Erythroblast (primary cell): ENCODE measurements around the gene SNX33.
"Not testable (repeated sequence)": the region's sequence is repeated elsewhere in the genome, so short reads cannot be mapped to it uniquely, and the experiment has no call there.

Experiments
- DNase-seq, 2 experiments: peaks; one replicate each; lab custom pipeline; 2025; lab: John Stamatoyannopoulos, UW
- GATA1 ChIP-seq: IDR thresholded peaks from 2 replicates; pipeline ENCODE4 v1.6.1; 2011; ENCODE audit warnings: low read depth, mild to moderate bottlenecking, control low read depth, low read length, moderate library complexity
- POLR2A ChIP-seq: IDR thresholded peaks from 2 replicates; pipeline ENCODE4 v1.6.1; 2011; ENCODE audit warnings: mild to moderate bottlenecking, low read length

Gene SNX33

GRCh38 chr15:75647370-75648155, at the start of gene SNX33:
Gene SNX33, plus strand, starts transcription at chr15:75647912. Its CDS starts 1,191 bp downstream, at chr15:75649103.
- DNase-seq = peak; percentile 41 to 54
- TF ChIP-seq GATA1 (no peak), POLR2A (no peak)

- TF ChIP-seq GATA1 = no peak
Observed at GRCh38 chr15:75598361-75598760, 49.4 kb upstream of the SNX33 start.

GRCh38 chr15:75599401-75599800, 48.3 kb upstream of the SNX33 start:
- DNase-seq = no peak
- no peak for TF ChIP-seq GATA1
- TF ChIP-seq POLR2A = no peak

More at GRCh38 chr15:75598361-75598760, 49.4 kb upstream of the SNX33 start:
- DNase-seq = no peak

GRCh38 chr15:75606026-75606425, 41.7 kb upstream of the SNX33 start:
- no peak for DNase-seq
- no peak for TF ChIP-seq GATA1
- TF ChIP-seq POLR2A = no peak

GRCh38 chr15:75606711-75607699, 40.7 kb upstream of the SNX33 start:
- DNase-seq = peak; percentile 90 to 95
- TF ChIP-seq POLR2A (peak; percentile 70), GATA1 (peak; percentile 37)

GRCh38 chr15:75616766-75617165, 30.9 kb upstream of the SNX33 start:
- TF ChIP-seq GATA1 (no peak), POLR2A (no peak)
- DNase-seq = no peak

GRCh38 chr15:75620058-75620820, 27.5 kb upstream of the SNX33 start:
- DNase-seq = no peak
- no peak for TF ChIP-seq POLR2A
- TF ChIP-seq GATA1 = no peak

GRCh38 chr15:75620841-75621391, 26.8 kb upstream of the SNX33 start:
- TF ChIP-seq GATA1 (no peak), POLR2A (peak; percentile 21)
- no peak for DNase-seq

GRCh38 chr15:75622505-75622904, 25.2 kb upstream of the SNX33 start:
- no peak for DNase-seq
- TF ChIP-seq POLR2A = no peak
- TF ChIP-seq GATA1 = no peak

- TF ChIP-seq POLR2A (peak; percentile 79), GATA1 (no peak)
Observed at GRCh38 chr15:75625542-75626347, 22.0 kb upstream of the SNX33 start, which contains the start of gene SNUPN. Gene SNUPN, minus strand, starts transcription at chr15:75625725. Its CDS starts 4,674 bp downstream, at chr15:75621051.

GRCh38 chr15:75631935-75632334, 15.8 kb upstream of the SNX33 start:
- no peak for DNase-seq
- TF ChIP-seq GATA1 (no peak), POLR2A (no peak)

More at GRCh38 chr15:75625542-75626347, 22.0 kb upstream of the SNX33 start, which contains the start of gene SNUPN:
- DNase-seq = peak; percentile 96 to 97

- DNase-seq = not testable (repeated sequence)
Observed at GRCh38 chr15:75633922-75634321, 13.8 kb upstream of the SNX33 start.
